ENCODE data around the gene STARD3.
"Not testable (repeated sequence)": the region's sequence is repeated elsewhere in the genome, so short reads cannot be mapped to it uniquely, and the experiment has no call there.

The STARD3 gene

DNA sequence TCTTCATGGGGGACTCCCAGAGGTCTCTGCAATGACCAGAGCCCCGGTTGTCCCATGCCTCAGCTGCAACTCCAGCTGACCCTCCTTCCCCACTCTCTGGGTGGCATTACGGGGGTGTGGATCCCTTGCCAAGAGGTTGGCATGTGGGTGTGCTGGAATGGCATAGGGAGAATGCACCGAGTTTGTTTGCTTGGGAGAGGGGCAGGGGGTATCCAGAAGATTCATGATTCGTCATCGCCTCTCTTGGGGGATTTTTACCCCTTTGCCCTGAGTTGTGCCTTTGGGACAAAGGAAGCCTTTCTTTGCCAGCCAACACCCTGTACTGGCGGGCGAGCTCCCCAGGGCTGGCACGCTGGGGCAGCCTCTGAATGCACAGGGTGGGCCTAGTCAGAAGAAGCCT is 69.4 kb downstream of the STARD3 start:
- Histone ChIP-seq H3K9me3 (ENCODE audit: control insufficient read depth, insufficient read depth, low read length) (no peaks in the 10 kb centered on the region), H3K27ac (ENCODE audit: low read length) (no peak overlapping the region), H3K4me1 (ENCODE audit: control insufficient read depth, insufficient read depth, low read length) (peaks cover 17% of the 10 kb centered on the region), H3K27me3 (ENCODE audit: control insufficient read depth, insufficient read depth, low read length) (no peaks in the 10 kb centered on the region), H3K4me3 (ENCODE audit: low read length) (no peak overlapping the region), H3K36me3 (ENCODE audit: control insufficient read depth, insufficient read depth, low read length) (peaks cover 28% of the 10 kb centered on the region)
- DNase-seq (ENCODE audit: low read depth, low spot score), result no peak
- WGBS (ENCODE audit: insufficient coverage, insufficient read length), result no CpG with 5 or more reads among the region's 8 CpGs

DNA sequence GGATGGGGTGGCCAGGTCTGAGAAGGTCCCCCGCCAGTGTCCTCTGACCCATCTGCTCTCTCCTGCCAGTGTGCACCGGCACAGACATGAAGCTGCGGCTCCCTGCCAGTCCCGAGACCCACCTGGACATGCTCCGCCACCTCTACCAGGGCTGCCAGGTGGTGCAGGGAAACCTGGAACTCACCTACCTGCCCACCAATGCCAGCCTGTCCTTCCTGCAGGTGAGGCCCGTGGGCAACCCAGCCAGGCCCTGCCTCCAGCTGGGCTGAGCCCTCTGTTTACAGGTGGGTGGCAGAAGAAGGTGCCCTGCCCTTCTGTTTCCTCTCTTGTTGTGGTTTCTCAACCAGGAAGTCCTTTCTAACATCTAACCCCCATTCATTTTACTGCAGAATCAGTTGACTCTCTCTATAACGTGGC is 70.0 kb downstream of the STARD3 start:
- DNase-seq (ENCODE audit: low read depth, low spot score), result no peak
- H3K36me3 ChIP-seq (ENCODE audit: control insufficient read depth, insufficient read depth, low read length), result peaks cover 31% of the 10 kb centered on the region
- no peaks in the 10 kb centered on the region for H3K9me3 ChIP-seq (ENCODE audit: control insufficient read depth, insufficient read depth, low read length)
- H3K27me3 ChIP-seq (ENCODE audit: control insufficient read depth, insufficient read depth, low read length), result no peaks in the 10 kb centered on the region
- peaks cover 16% of the 10 kb centered on the region for H3K4me1 ChIP-seq (ENCODE audit: control insufficient read depth, insufficient read depth, low read length)
- WGBS (ENCODE audit: insufficient coverage, insufficient read length), result no CpG with 5 or more reads among the region's 7 CpGs
- H3K27ac ChIP-seq (ENCODE audit: low read length), result no peak overlapping the region
- H3K4me3 ChIP-seq (ENCODE audit: low read length), result no peak overlapping the region

DNA sequence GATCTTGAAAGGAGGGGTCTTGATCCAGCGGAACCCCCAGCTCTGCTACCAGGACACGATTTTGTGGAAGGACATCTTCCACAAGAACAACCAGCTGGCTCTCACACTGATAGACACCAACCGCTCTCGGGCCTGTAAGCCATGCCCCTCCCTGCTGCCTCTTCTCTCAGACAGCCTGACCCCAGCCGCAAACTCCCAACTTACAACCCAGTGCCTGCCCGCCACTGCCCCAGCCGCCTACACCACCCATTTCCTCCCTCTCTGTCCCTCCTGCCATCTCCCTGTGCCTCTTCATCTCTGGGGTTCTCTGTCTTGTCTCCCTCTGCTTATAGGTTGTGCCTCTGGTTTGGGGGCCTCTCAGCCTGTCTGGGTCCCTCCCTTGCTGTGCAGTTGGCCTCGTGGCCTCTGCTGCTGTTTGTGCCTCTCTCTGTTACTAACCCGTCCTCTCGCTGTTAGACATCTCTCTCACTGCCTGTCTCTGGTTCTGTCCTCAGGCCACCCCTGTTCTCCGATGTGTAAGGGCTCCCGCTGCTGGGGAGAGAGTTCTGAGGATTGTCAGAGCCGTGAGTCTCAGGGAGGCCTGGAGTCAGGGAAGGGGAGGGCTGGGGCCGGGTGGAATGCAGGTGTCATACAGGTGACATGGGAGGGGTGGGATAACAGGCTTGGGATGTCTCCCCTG is 72.5 kb downstream of the STARD3 start:
- peaks cover 10% of the 10 kb centered on the region for H3K4me1 ChIP-seq (ENCODE audit: control insufficient read depth, insufficient read depth, low read length)
- no peak overlapping the region for H3K4me3 ChIP-seq (ENCODE audit: low read length)
- WGBS (ENCODE audit: insufficient coverage, insufficient read length), result no CpG with 5 or more reads among the region's 14 CpGs
- H3K27me3 ChIP-seq (ENCODE audit: control insufficient read depth, insufficient read depth, low read length), result no peaks in the 10 kb centered on the region
- H3K9me3 ChIP-seq (ENCODE audit: control insufficient read depth, insufficient read depth, low read length), result no peaks in the 10 kb centered on the region
- no peak for DNase-seq (ENCODE audit: low read depth, low spot score)
- peaks cover 36% of the 10 kb centered on the region for H3K36me3 ChIP-seq (ENCODE audit: control insufficient read depth, insufficient read depth, low read length)
- no peak overlapping the region for H3K27ac ChIP-seq (ENCODE audit: low read length)

DNA sequence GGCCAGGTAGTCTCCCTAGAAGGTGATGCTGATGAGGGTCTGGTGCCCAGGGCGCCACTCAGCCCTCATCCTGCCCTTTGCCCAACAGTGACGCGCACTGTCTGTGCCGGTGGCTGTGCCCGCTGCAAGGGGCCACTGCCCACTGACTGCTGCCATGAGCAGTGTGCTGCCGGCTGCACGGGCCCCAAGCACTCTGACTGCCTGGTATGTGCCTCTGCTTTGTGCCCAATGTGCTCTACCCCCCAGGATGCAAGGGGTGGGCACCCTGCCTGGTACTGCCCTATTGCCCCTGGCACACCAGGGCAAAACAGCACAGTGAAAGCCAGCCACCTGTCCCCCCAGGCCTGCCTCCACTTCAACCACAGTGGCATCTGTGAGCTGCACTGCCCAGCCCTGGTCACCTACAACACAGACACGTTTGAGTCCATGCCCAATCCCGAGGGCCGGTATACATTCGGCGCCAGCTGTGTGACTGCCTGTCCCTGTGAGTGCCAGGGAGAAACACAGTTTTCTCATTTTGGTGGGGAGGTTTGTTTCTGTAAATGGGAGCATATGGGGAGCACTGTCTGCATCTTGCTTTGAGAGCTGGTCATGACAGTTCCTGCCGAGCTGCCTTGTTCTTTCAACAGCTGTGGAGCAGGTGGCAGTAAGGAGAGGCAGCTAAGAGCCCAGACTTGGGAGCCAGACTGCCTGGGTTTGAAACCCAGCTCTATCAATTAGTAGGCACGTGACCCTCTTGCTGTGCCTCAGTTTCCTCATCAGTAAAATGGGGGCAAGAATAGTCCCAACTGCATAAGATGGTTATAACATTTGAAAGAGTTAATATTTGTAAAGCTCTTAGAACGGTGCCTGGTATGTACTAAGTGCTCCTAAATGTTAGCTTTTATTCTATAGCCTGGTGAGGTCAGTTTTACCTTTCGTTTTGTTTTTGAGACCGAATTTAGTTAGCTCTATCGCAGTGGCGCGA is 73.3 kb downstream of the STARD3 start:
- H3K4me1 ChIP-seq (ENCODE audit: control insufficient read depth, insufficient read depth, low read length), result peaks cover 3% of the 10 kb centered on the region; the same call in 1 of the 2 replicates
- no CpG with 5 or more reads among the region's 20 CpGs for WGBS (ENCODE audit: insufficient coverage, insufficient read length)
- H3K27me3 ChIP-seq (ENCODE audit: control insufficient read depth, insufficient read depth, low read length), result no peaks in the 10 kb centered on the region
- peaks cover 39% of the 10 kb centered on the region for H3K36me3 ChIP-seq (ENCODE audit: control insufficient read depth, insufficient read depth, low read length)
- H3K27ac ChIP-seq (ENCODE audit: low read length), result no peak overlapping the region
- no peak for DNase-seq (ENCODE audit: low read depth, low spot score)
- no peak overlapping the region for H3K4me3 ChIP-seq (ENCODE audit: low read length)
- H3K9me3 ChIP-seq (ENCODE audit: control insufficient read depth, insufficient read depth, low read length), result no peaks in the 10 kb centered on the region

DNA sequence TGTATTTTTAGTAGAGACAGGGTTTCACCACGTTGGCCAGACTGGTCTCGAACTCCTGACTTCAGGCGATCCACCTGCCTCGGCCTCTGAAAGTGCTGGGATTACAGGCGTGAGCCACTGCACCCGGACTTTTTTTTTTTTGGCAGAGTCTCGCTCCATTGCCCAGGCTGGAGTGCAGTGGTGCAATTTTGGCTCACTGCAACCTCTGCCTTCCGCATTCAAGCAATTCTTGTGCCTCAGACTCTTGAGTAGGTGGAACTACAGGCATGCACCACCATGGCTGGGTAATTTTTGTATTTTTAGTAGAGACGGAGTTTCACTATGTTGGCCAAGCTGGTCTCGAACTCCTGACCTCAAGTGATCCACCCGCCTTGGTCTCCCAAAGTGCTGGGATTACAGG is 74.1 kb downstream of the STARD3 start:
- not testable (repeated sequence) for H3K9me3 ChIP-seq (ENCODE audit: control insufficient read depth, insufficient read depth, low read length); H3K4me1 ChIP-seq (ENCODE audit: control insufficient read depth, insufficient read depth, low read length)
- peaks cover 47% of the 10 kb centered on the region for H3K36me3 ChIP-seq (ENCODE audit: control insufficient read depth, insufficient read depth, low read length)

DNA sequence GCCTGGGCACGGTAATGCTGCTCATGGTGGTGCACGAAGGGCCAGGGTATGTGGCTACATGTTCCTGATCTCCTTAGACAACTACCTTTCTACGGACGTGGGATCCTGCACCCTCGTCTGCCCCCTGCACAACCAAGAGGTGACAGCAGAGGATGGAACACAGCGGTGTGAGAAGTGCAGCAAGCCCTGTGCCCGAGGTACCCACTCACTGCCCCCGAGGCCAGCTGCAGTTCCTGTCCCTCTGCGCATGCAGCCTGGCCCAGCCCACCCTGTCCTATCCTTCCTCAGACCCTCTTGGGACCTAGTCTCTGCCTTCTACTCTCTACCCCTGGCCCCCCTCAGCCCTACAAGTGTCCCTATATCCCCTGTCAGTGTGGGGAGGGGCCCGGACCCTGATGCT is 74.9 kb downstream of the STARD3 start:
- DNase-seq (ENCODE audit: low read depth, low spot score), result no peak
- H3K9me3 ChIP-seq (ENCODE audit: control insufficient read depth, insufficient read depth, low read length), result no peaks in the 10 kb centered on the region
- no peak overlapping the region for H3K27ac ChIP-seq (ENCODE audit: low read length)
- no peaks in the 10 kb centered on the region for H3K4me1 ChIP-seq (ENCODE audit: control insufficient read depth, insufficient read depth, low read length)
- H3K27me3 ChIP-seq (ENCODE audit: control insufficient read depth, insufficient read depth, low read length), result no peaks in the 10 kb centered on the region
- WGBS (ENCODE audit: insufficient coverage, insufficient read length), result no CpG with 5 or more reads among the region's 10 CpGs
- no peak overlapping the region for H3K4me3 ChIP-seq (ENCODE audit: low read length)
- peaks cover 53% of the 10 kb centered on the region for H3K36me3 ChIP-seq (ENCODE audit: control insufficient read depth, insufficient read depth, low read length)

More for the DNA sequence above, 74.1 kb downstream of the STARD3 start:
- DNase-seq (ENCODE audit: low read depth, low spot score); H3K27ac ChIP-seq (ENCODE audit: low read length); H3K27me3 ChIP-seq (ENCODE audit: control insufficient read depth, insufficient read depth, low read length); H3K4me3 ChIP-seq (ENCODE audit: low read length): not testable (repeated sequence)
- no CpG with 5 or more reads among the region's 11 CpGs for WGBS (ENCODE audit: insufficient coverage, insufficient read length)
